G401.6 (cell line): ENCODE measurements around the gene PPOX.

Source experiments
- FAIRE-seq: peaks from 2 replicates; lab custom pipeline; 2012; peaks lifted over from hg19 to GRCh38; lab: Jason Lieb, UNC

PPOX gene

GRCh38 chr1:161176468-161177111 is 10.4 kb downstream of the PPOX start:
- no peak for FAIRE-seq

- FAIRE-seq, result no peak
These were observed 11.1 kb downstream of the PPOX start, which contains the start of gene B4GALT3 for GRCh38 chr1:161177112-161177935. B4GALT3 (minus strand) TSS chr1:161177507; CDS start chr1:161176060, 1,447 bp downstream.

- FAIRE-seq, result no peak
These were observed 11.7 kb downstream of the PPOX start for GRCh38 chr1:161177936-161178244.

GRCh38 chr1:161179698-161180097 is 13.5 kb downstream of the PPOX start:
- no peak for FAIRE-seq

- no peak for FAIRE-seq
These were observed 14.4 kb downstream of the PPOX start for GRCh38 chr1:161180639-161181038.

- FAIRE-seq, result no peak
These were observed 16.0 kb downstream of the PPOX start for GRCh38 chr1:161182214-161182613.

- no peak for FAIRE-seq
These were observed 19.1 kb downstream of the PPOX start for GRCh38 chr1:161185282-161185682.

GRCh38 chr1:161185732-161186311 is 19.6 kb downstream of the PPOX start:
- FAIRE-seq, result no peak

GRCh38 chr1:161187311-161187710 is 21.1 kb downstream of the PPOX start:
- no peak for FAIRE-seq

- no peak for FAIRE-seq
These were observed 22.2 kb downstream of the PPOX start for GRCh38 chr1:161188381-161188780.

- FAIRE-seq, result no peak
These were observed 22.8 kb downstream of the PPOX start for GRCh38 chr1:161189036-161189435.

- FAIRE-seq, result no peak
These were observed 24.8 kb downstream of the PPOX start for GRCh38 chr1:161190962-161191521.

GRCh38 chr1:161191971-161192370 is 25.7 kb downstream of the PPOX start:
- FAIRE-seq, result no peak

GRCh38 chr1:161192476-161193465 is 26.5 kb downstream of the PPOX start:
- FAIRE-seq, result peak; percentile 93

GRCh38 chr1:161193561-161194235 is 27.5 kb downstream of the PPOX start:
- no peak for FAIRE-seq

- no peak for FAIRE-seq
These were observed 28.9 kb downstream of the PPOX start for GRCh38 chr1:161195171-161195570.

GRCh38 chr1:161196111-161196510 is 29.9 kb downstream of the PPOX start:
- FAIRE-seq, result no peak

- no peak for FAIRE-seq
These were observed 30.6 kb downstream of the PPOX start for GRCh38 chr1:161196521-161197451.

GRCh38 chr1:161197560-161198193 is 31.5 kb downstream of the PPOX start:
- FAIRE-seq, result no peak
